Cardiac fibroblast (primary cell): ENCODE measurements around the gene USP47.
A peak's percentile ranks its signal among the peaks of the same experiment; 100 is the strongest.

ENCODE experiments used
- DNase-seq, 2 donors: peaks; one replicate each; pipeline versions ENCODE4 v3.0.0 to v3.0.0-alpha.2; 2010; ENCODE audit warnings: low read depth in 2 of 2
- H3K4me3 ChIP-seq, 2 donors: replicated peaks in 1 of 2; 1 replicate in 1 of 2; 2 replicates in 1 of 2; pipeline ENCODE4 v1.5.1; 2011; ENCODE audit warnings: low read depth in 2 of 2, low read length in 2 of 2, mild to moderate bottlenecking in 2 of 2, moderate library complexity in 1 of 2
- CTCF ChIP-seq: IDR thresholded peaks from one replicate; pipeline ENCODE4 v1.5.1; 2011; ENCODE audit warnings: low read depth, mild to moderate bottlenecking, low read length, inconsistent platforms

The USP47 gene

GRCh38 chr11:11843211-11843621 is 1.4 kb downstream of the USP47 start:
- TF ChIP-seq CTCF: no peak
- peak; percentile 79 to 91 for DNase-seq
- peak overlapping the region; percentile 78 to 84 for H3K4me3 ChIP-seq

- TF ChIP-seq CTCF: no peak
- peak overlapping the region; percentile 78 to 84 for H3K4me3 ChIP-seq
- no peak for DNase-seq
Observed at GRCh38 chr11:11843642-11844041, 1.9 kb downstream of the USP47 start.

DNA sequence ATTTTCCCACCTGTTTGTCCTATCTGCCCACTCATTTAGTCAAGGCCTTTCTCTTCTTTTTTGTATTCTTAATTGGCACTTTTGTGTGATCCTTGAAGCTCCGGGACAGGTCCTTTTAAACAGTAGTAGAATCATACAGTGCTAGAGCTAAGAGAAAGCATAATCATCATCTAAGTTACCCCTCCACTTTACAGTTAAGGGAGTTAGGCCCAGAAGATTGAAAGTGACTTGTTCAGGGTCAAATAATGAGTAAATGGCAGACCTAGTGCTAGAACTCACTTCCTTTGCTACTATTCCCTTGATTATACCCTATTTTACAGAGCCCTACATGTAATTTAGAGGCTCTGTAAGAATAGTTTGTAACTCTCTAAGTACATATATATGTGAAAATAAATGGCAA is 2.5 kb downstream of the USP47 start:
- DNase-seq: no peak
- no peak for TF ChIP-seq CTCF
- peak overlapping the region; percentile 78 to 84 for H3K4me3 ChIP-seq

DNA sequence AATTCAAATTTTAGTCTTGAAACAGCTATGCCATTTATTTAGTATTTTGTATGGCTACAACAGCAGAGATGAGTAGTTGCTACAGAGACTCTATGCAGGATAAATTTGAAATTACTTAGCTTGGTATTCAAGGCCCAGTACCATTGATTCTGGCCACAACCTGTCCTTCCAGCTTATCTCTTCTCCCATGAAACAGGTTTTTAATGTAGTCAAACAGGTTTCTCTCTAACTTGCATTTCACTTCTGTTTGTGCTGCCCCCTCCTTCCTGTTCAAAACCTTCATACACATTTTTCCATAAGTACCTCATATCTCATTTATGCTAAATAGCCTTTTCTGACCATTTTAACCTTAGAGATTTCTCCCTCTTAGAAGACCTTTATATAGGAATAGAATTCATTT is 3.3 kb downstream of the USP47 start:
- no peak for TF ChIP-seq CTCF
- H3K4me3 ChIP-seq: no peak overlapping the region
- no peak for DNase-seq

DNA sequence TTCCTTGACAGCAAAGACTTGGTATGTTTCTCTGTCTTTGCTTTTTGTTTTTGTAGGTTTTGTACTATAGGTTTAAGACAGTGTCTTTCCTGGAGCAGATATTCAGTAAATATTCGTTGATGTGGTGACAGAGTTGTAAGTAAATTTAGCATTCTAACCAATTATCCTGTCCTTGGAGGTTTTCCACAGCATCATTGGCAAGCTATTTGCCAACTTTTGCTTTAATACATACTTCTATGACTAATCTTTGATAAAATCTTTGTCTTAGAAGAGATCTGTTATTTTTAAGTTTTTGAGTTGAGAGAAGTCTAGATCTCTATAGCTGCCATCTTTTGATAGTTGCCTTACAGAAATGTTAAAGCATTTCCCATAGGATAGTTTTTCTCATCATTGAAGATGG is 3.8 kb downstream of the USP47 start:
- no peak for TF ChIP-seq CTCF
- DNase-seq: peak in 1 of 2 donors; percentile 37
- no peak overlapping the region for H3K4me3 ChIP-seq

GRCh38 chr11:11847082-11847481 is 5.3 kb downstream of the USP47 start:
- TF ChIP-seq CTCF: no peak
- H3K4me3 ChIP-seq: no peak overlapping the region
- no peak for DNase-seq
